HCT116 (cell line): ENCODE data around the gene DHRS7C. TPM values are rescaled to one million over a fixed set of nuclear protein-coding genes. Genes with fewer than 3 reads are reported as not detected.

Source experiments
- ATAC-seq: fragments of 200-7000 bp; cut with Tn5 transposase; 2 replicates; pipeline ENCODE4 v1.9.1; 2020; ENCODE audit warnings: mild to moderate bottlenecking, moderate library complexity
- BruUV-seq: library from RNA; stranded (reverse); fragments of 400-500 nt; replicated peaks from 2 replicates; lab custom pipeline; 2021; lab: Mats Ljungman, UMichigan
- CTCF ChIA-PET: fragments of 300-600 bp; sonication (Branson Sonifier 250); formaldehyde crosslinking; loops from one replicate; lab custom pipeline; 2021; ENCODE audit warnings: antibody characterized with exemption; lab: Charles Lee
- POLR2A ChIA-PET: fragments of 300-600, 350-600 bp; sonication (Branson Sonifier 250); formaldehyde crosslinking; loops from one replicate; lab custom pipeline; 2021; ENCODE audit warnings: antibody characterized with exemption; lab: Charles Lee
- RAD21 ChIA-PET, 2 experiments: fragments of 300-600 bp; sonication (Branson Sonifier 250); formaldehyde crosslinking; loops; one replicate each; lab custom pipeline; 2023; ENCODE audit warnings: low total read pairs in 2 of 2; ENCODE audit not compliant: uncharacterized antibody in 2 of 2, unreplicated experiment in 2 of 2, low non-redundant PET in 1 of 2; lab: Charles Lee
- DNase-seq: peaks from one replicate; pipeline ENCODE4 v3.0.0-alpha.2; 2010; ENCODE audit warnings: low read depth, low spot score
- H2AFZ ChIP-seq: fragments of 200-600 bp; shearing (Covaris generic), sonication (generic); 2 replicates; pipeline ENCODE4 v1.6.1; 2017; ENCODE audit warnings: low read depth, mixed run types, mixed read lengths, antibody characterized with exemption, low read length; ENCODE audit not compliant: poor library complexity, severe bottlenecking
- H3K27ac ChIP-seq: 2 replicates; pipeline ENCODE4 v1.5.1; 2012; ENCODE audit warnings: low read depth, low read length
- H3K27me3 ChIP-seq: fragments of 200-600 bp; sonication (generic); 2 replicates; pipeline ENCODE4 v1.6.1; 2016; ENCODE audit warnings: mixed run types, low read length, mixed read lengths; ENCODE audit not compliant: insufficient read depth
- H3K36me3 ChIP-seq, 2 experiments: fragments of 200-500 bp in 1 of 2; fragments of 200-600 bp in 1 of 2; sonication (Bioruptor generic) in 1 of 2; sonication (generic) in 1 of 2; 2 replicates each; pipeline versions ENCODE4 v1.5.1 to v1.6.1; 2014 to 2016; ENCODE audit warnings: low read length in 2 of 2, inconsistent platforms in 1 of 2, mixed read lengths in 1 of 2, mixed run types in 1 of 2; ENCODE audit not compliant: insufficient read depth in 2 of 2, control insufficient read depth in 1 of 2
- H3K4me1 ChIP-seq, 2 experiments: fragments of 200-600 bp in 1 of 2; sonication (generic) in 1 of 2; 2 replicates each; pipeline versions ENCODE4 v1.5.1 to v1.6.1; 2012 to 2017; ENCODE audit warnings: low read length in 2 of 2, inconsistent platforms in 1 of 2, mild to moderate bottlenecking in 1 of 2, mixed read lengths in 1 of 2, mixed run types in 1 of 2, moderate library complexity in 1 of 2; ENCODE audit not compliant: insufficient read depth in 2 of 2, control insufficient read depth in 1 of 2
- H3K4me2 ChIP-seq: fragments of 200-600 bp; sonication (generic); 2 replicates; pipeline ENCODE4 v1.6.1; 2017; ENCODE audit warnings: mixed run types, low read length, mixed read lengths
- H3K4me3 ChIP-seq, 2 experiments: fragments of 200-600 bp in 1 of 2; sonication (generic) in 1 of 2; replicated peaks in 1 of 2; 2 replicates each; pipeline ENCODE4 v1.5.1; 2011 to 2016; ENCODE audit warnings: low read length in 2 of 2, control low read depth in 1 of 2, low read depth in 1 of 2, mild to moderate bottlenecking in 1 of 2, mixed read lengths in 1 of 2, mixed run types in 1 of 2
- H3K79me2 ChIP-seq: fragments of 200-600 bp; sonication (generic); 2 replicates; pipeline ENCODE4 v1.6.1; 2017; ENCODE audit warnings: mild to moderate bottlenecking, mixed run types, low read length, moderate library complexity, mixed read lengths; ENCODE audit not compliant: insufficient read depth
- H3K9ac ChIP-seq: fragments of 200-600 bp; sonication (generic); 2 replicates; pipeline ENCODE4 v1.6.1; 2016; ENCODE audit warnings: low read length, mixed read lengths
- H3K9me2 ChIP-seq: fragments of 200-600 bp; sonication (generic), shearing (Covaris generic); 2 replicates; pipeline ENCODE4 v1.6.1; 2017; ENCODE audit warnings: mixed run types, mild to moderate bottlenecking, moderate library complexity; ENCODE audit not compliant: insufficient read depth
- H3K9me3 ChIP-seq, 2 experiments: fragments of 200-500 bp in 1 of 2; fragments of 200-600 bp in 1 of 2; sonication (Bioruptor generic) in 1 of 2; sonication (generic) in 1 of 2; 2 replicates each; pipeline ENCODE4 v1.6.1; 2014 to 2017; ENCODE audit warnings: low read length in 2 of 2, mixed read lengths in 2 of 2, inconsistent platforms in 1 of 2, low read depth in 1 of 2, mild to moderate bottlenecking in 1 of 2, mixed run types in 1 of 2, moderate library complexity in 1 of 2; ENCODE audit not compliant: control insufficient read depth in 1 of 2, insufficient read depth in 1 of 2
- H4K20me1 ChIP-seq: fragments of 200-600 bp; sonication (generic), shearing (Covaris generic); 2 replicates; pipeline ENCODE4 v1.6.1; 2017; ENCODE audit warnings: mixed run types, mild to moderate bottlenecking, moderate library complexity; ENCODE audit not compliant: insufficient read depth
- EGR1 ChIP-seq: IDR thresholded peaks from 2 replicates; pipeline ENCODE4 v1.6.1; 2012; ENCODE audit warnings: low read depth
- JUND ChIP-seq: IDR thresholded peaks from 2 replicates; pipeline ENCODE4 v1.6.1; 2012
- POLR2A ChIP-seq: IDR thresholded peaks from 2 replicates; pipeline ENCODE4 v1.7.0; 2011; ENCODE audit warnings: borderline replicate concordance; ENCODE audit not compliant: insufficient read depth, insufficient read length; ENCODE audit errors: extremely low read depth
- POLR2AphosphoS5 ChIP-seq: IDR thresholded peaks from 2 replicates; pipeline ENCODE4 v1.6.1; 2011; ENCODE audit warnings: mild to moderate bottlenecking, low read depth, low read length, moderate library complexity
- RAD21 ChIP-seq: IDR thresholded peaks from 2 replicates; pipeline ENCODE4 v1.6.1; 2012; ENCODE audit warnings: low read depth, mild to moderate bottlenecking
- SRF ChIP-seq: IDR thresholded peaks from 2 replicates; pipeline ENCODE4 v1.6.1; 2012; ENCODE audit warnings: low read depth
- TCF7L2 ChIP-seq: IDR thresholded peaks from 2 replicates; pipeline ENCODE4 v1.7.0; 2011; ENCODE audit warnings: borderline replicate concordance, inconsistent platforms; ENCODE audit not compliant: insufficient read depth, insufficient read length; ENCODE audit errors: extremely low read depth
- ZFX ChIP-seq: fragments of 450-650 bp; IDR thresholded peaks from 2 replicates; pipeline ENCODE4 v1.6.1; 2017
- intact Hi-C: fragments of 100-400 bp; cut with micrococcal nuclease; formaldehyde crosslinking; loops from 2 replicates; pipeline ENCODE4 v1.10.0; 2022
- total RNA-seq: library from RNA; stranded (reverse); gene quantifications from one replicate; pipeline ENCODE4 v1.2.1, GENCODE V29; 2021; ENCODE audit not compliant: unreplicated experiment

The DHRS7C gene
- total RNA-seq, 1 experiment from 2014 or later, result not detected

DNA sequence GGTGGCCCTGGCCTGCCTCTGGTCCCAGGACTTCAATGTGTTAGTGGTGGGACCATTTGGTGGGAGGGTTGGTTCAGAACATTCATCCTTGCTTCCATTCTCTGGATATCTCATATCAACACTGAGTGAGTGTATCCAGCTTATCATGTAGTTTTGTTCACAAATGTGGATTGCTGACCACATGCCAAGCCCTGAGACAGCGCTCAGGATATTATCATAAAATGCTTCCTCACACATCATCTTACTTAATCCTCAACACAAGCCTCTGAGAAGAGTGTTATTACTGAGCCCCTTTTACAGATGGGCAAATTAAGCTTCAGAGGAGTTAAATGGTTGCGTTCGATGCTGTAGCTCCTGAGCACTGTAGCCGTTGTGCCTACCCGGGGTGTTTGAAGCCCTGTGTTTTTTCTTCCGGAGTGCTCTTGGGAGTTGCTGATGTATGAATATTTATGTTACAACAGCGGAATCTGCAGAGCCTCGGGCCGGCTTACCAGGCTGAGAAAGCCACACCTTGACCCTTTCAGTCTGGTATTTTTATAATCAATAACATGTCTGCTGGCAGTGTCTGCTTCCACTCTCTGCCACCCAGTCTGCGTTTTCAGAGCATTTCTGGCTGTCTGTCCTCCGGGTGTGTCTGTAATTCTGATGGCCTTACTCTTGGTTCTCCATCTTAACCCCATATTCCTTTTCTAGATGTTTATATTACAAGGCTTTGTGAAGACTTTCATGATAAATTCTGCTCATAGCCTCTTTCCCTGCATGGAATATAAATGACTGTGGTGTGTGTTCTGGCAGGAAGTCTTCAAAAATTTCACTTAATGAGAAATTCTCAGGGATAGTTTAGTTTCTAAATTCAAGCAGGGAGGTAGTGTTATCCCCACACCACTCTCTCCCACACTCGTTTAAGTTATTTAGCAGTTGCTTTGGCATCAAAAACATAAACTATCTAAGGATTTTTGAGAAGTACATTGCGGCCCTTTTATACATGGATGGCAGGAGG is 37.2 kb upstream of the DHRS7C start:
- no peak overlapping the region for H3K9ac ChIP-seq
- H2AFZ ChIP-seq, result no peak overlapping the region
- no peak overlapping the region for H3K27ac ChIP-seq
- intact Hi-C loops, result no loop called here
- H3K9me2 ChIP-seq, result no peaks in the 10 kb centered on the region
- no peak overlapping the region for H3K4me2 ChIP-seq
- TF ChIP-seq POLR2A (no peak), SRF (no peak)
- TF ChIP-seq, all 23 proteins: peak for 0
- BruUV-seq, result no TSS peak
- RAD21 ChIA-PET, result no interaction called here
- ATAC-seq (no peak), DNase-seq (no peak)
- Histone ChIP-seq H3K36me3 (no peaks in the 10 kb centered on the region), H3K27me3 (no peaks in the 10 kb centered on the region), H3K4me3 (no peak overlapping the region), H3K9me3 (no peaks in the 10 kb centered on the region), H3K4me1 (no peaks in the 10 kb centered on the region), H4K20me1 (no peaks in the 10 kb centered on the region), H3K79me2 (no peaks in the 10 kb centered on the region)
- CTCF ChIA-PET, result no interaction called here
- POLR2A ChIA-PET, result no interaction called here

GRCh38 chr17:9825641-9826150 is 34.3 kb upstream of the DHRS7C start, which contains the start of gene GLP2R:
Gene GLP2R, plus strand, starts transcription at chr17:9825924. Its CDS starts 140 bp downstream, at chr17:9826064.
- no peak within 1 kb of the TSS for H3K9ac ChIP-seq
- TF ChIP-seq TCF7L2 (no peak), JUND (no peak), EGR1 (no peak), ZFX (no peak), RAD21 (no peak), POLR2AphosphoS5 (no peak)
- TF ChIP-seq, all 23 proteins: peak for 0
- no peak for DNase-seq
- H4K20me1 ChIP-seq, result no peaks in the 10 kb centered on the region
- no TSS peak for BruUV-seq
- no peak within 1 kb of the TSS for H3K4me2 ChIP-seq
- intact Hi-C loops, result no loop called here
- ChIA-PET CTCF (no interaction called here), RAD21 (no interaction called here), POLR2A (no interaction called here)
- no peak within 1 kb of the TSS for H2AFZ ChIP-seq
- H3K79me2 ChIP-seq, result no peaks in the 10 kb centered on the region
- no peaks in the 10 kb centered on the region for H3K36me3 ChIP-seq
- no peaks in the 10 kb centered on the region for H3K9me3 ChIP-seq
- no peaks in the 10 kb centered on the region for H3K27me3 ChIP-seq
- no peaks in the 10 kb centered on the region for H3K9me2 ChIP-seq
- H3K4me3 ChIP-seq, result no peak within 1 kb of the TSS
- H3K27ac ChIP-seq, result no peak within 1 kb of the TSS
- ATAC-seq, result no peak
- peaks cover 0 to under 1% of the 10 kb centered on the region in 2 experiments; a peak in 2 of 4 replicates for H3K4me1 ChIP-seq
